Mesothelial cell of epicardium (in vitro differentiated cells): ENCODE results near the gene COX6B2. TPM values are rescaled to one million over a fixed set of nuclear protein-coding genes. Genes with fewer than 3 reads are reported as not detected.

ENCODE experiments used
- DNase-seq, 2 experiments: peaks; one replicate each; pipeline ENCODE4 v3.0.0; 2021; ENCODE audit warnings: low spot score in 2 of 2; ENCODE audit not compliant: unreplicated experiment in 2 of 2
- H3K27ac Mint-ChIP-seq: 2 replicates; pipeline ENCODE4 v1.8.0; 2021; ENCODE audit warnings: mixed read lengths
- H3K27me3 Mint-ChIP-seq: 2 replicates; pipeline ENCODE4 v1.8.0; 2021; ENCODE audit warnings: low read depth, mixed read lengths
- H3K36me3 Mint-ChIP-seq: 2 replicates; pipeline ENCODE4 v1.8.0; 2021; ENCODE audit warnings: mixed read lengths
- H3K4me1 Mint-ChIP-seq: 2 replicates; pipeline ENCODE4 v1.8.0; 2021; ENCODE audit warnings: mixed read lengths
- H3K4me3 Mint-ChIP-seq: 2 replicates; pipeline ENCODE4 v1.8.0; 2021; ENCODE audit warnings: mild to moderate bottlenecking, moderate library complexity, mixed read lengths
- H3K9me3 Mint-ChIP-seq: 2 replicates; pipeline ENCODE4 v1.8.0; 2021; ENCODE audit warnings: mixed read lengths
- total RNA-seq: library from RNA; stranded (reverse); gene quantifications from 3 replicates; pipeline ENCODE4 v1.2.1, GENCODE V29; 2021
- TF ChIP-seq, protein P1 (sequence below): fragments of 200-600 bp; sonication (generic); IDR thresholded peaks from one replicate; pipeline ENCODE4 v1.5.0; 2021; ENCODE audit warnings: antibody characterized with exemption; ENCODE audit not compliant: unreplicated experiment

COX6B2 gene
- total RNA-seq, 1 donor from 2014 or later, result 11.5 TPM

DNA sequence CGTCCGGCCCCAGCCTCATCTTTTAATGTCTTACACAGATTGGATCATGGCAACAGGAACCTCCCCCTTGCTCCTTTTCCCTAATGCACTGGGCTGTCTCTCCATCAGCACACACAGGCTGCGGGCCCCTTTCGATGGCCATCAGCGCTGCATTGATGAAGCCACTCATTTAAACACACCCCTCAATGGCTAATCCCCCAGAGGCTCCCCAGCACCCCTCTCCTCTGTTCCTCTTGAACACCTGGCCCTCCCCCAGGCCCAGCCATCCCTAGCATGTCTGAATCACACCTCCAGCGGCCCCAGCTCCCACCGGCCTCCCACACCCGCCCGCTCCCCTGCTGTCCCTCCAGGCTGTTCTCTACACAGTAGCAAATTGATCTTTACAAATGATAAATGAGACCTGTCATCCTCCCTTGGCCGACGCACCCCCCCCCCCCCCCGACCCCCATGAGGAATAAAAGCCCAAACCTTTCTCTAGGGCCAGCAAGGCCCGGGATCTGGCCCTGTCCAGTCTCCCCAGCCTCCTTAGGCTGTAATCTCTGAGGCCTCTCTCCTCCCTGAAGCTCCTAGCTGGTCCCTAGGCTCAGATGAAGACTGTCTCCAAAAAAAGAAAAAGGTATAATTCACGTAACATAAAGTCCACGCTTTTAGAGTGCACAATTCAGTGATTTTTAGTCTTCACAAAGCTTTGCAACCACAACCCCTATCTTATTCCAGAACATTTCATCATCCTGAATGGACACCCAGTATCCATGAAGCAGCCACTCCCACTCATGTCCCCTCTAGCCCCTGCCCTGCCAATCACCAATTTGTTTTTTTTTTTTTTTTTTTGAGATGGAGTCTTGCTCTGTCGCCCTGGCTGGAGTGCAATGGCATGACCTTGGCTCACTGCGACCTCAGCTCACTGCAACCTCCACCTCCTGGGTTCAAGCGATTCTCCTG lies 38.6 kb upstream of the COX6B2 start:
- peaks cover 15% of the 10 kb centered on the region for H3K36me3 Mint-ChIP-seq
- TF ChIP-seq, protein P1, sequence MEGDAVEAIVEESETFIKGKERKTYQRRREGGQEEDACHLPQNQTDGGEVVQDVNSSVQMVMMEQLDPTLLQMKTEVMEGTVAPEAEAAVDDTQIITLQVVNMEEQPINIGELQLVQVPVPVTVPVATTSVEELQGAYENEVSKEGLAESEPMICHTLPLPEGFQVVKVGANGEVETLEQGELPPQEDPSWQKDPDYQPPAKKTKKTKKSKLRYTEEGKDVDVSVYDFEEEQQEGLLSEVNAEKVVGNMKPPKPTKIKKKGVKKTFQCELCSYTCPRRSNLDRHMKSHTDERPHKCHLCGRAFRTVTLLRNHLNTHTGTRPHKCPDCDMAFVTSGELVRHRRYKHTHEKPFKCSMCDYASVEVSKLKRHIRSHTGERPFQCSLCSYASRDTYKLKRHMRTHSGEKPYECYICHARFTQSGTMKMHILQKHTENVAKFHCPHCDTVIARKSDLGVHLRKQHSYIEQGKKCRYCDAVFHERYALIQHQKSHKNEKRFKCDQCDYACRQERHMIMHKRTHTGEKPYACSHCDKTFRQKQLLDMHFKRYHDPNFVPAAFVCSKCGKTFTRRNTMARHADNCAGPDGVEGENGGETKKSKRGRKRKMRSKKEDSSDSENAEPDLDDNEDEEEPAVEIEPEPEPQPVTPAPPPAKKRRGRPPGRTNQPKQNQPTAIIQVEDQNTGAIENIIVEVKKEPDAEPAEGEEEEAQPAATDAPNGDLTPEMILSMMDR, result no peak
- H3K27ac Mint-ChIP-seq, result no peak overlapping the region
- no peaks in the 10 kb centered on the region for H3K9me3 Mint-ChIP-seq
- DNase-seq, result no peak
- H3K4me3 Mint-ChIP-seq, result no peak overlapping the region
- H3K27me3 Mint-ChIP-seq, result no peaks in the 10 kb centered on the region
- peaks cover 26% of the 10 kb centered on the region for H3K4me1 Mint-ChIP-seq

DNA sequence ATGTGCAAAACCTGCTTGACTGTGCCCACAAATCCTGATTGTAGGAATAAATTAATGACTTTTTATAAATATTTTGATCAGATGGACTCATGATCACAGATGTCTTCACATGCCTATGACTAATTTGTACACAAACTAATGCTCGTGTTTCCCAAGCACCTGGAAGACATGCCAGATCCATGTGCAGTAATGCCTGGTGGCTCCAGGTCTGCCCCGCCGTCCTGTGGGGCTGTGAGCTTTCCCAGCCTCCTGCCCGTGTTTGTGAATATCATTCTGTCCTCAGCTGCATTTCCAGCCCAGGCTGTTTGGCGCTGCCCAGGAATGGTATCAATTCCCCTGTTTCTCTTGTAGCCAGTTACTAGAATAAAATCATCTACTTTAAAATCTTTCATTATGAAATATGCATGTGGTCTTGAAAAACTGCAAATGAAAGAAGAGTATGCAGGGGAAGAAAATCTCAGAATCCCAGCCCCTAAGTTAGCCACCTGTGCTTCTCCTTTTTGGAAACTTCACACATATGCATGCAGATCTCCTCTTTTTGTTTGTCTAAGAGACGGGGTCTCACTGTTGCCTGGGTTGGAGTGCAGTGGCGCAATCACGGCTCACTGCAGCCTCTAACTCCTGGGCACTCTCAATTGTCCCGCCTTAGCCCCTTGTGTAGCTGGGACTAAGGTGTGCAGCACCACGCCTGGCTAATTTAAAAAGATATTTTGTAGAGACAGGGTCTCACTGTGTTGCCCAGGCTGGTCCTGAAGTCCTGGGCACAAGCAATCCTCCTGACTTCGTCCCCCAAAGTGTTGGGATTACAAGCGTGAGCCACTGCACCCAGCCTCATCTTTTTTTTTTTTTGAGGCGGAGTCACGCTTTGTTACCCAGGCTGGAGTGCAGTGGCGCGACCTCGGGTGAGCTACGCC lies 37.4 kb upstream of the COX6B2 start:
- DNase-seq, result no peak
- Mint-ChIP-seq H3K9me3 (no peaks in the 10 kb centered on the region), H3K27ac (no peak overlapping the region), H3K27me3 (no peaks in the 10 kb centered on the region), H3K4me1 (peaks cover 37% of the 10 kb centered on the region), H3K36me3 (peaks cover 14% of the 10 kb centered on the region), H3K4me3 (no peak overlapping the region)
- TF ChIP-seq, protein P1, result no peak

DNA sequence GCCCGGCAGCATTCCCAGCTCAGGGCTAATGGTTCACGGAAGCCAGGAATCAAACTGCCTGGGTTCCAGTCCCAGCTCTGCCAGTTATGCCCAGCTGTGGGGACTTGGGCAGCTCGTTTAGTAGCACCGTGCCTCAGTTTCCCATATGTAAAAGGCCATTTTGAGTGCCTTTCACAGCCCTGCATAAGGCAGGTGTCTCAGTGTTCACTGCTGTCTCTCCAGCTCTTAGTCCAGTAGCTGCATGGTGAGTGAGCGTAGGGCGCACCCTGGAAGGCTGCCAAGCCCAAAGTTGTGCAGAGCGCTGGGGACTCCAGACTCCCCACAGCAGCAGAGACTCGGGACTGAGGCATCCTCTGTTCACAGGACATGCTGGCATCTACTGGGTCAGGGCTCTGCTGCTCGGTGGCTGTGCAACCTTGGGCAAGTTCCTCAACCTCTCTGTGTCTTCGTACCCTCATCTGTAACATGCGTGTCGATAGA lies 36.7 kb upstream of the COX6B2 start:
- H3K9me3 Mint-ChIP-seq, result no peaks in the 10 kb centered on the region

DNA sequence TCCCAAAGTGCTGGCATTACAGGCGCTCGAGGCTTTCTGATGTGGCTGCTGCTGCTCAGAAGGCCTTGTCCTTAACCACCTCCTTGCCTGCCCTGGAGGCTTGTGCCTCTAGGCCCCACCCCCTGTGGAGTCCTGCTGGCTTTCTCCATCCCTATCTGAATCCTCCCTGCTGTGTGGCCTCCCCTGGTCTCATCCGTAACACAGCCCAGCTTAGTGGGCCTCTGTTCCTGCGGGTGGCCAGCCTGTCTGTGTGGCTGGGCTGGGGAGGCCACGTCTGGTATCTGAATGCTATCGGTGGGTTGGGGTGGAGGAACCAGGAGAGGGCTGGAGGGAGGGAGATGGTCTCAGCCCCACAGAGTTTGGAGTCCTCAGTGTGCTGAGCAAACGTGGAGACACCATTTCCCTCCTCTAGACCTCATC lies 36.0 kb upstream of the COX6B2 start:
- Mint-ChIP-seq H3K4me1 (peaks cover 47% of the 10 kb centered on the region), H3K9me3 (no peaks in the 10 kb centered on the region), H3K36me3 (peaks cover 20% of the 10 kb centered on the region), H3K27me3 (no peaks in the 10 kb centered on the region), H3K27ac (no peak overlapping the region), H3K4me3 (no peak overlapping the region)
- TF ChIP-seq, protein P1, result no peak
- DNase-seq, result no peak

More for the DNA sequence above, 36.7 kb upstream of the COX6B2 start:
- H3K27me3 Mint-ChIP-seq, result no peaks in the 10 kb centered on the region
- H3K27ac Mint-ChIP-seq, result no peak overlapping the region
- TF ChIP-seq, protein P1, result no peak
- peaks cover 20% of the 10 kb centered on the region for H3K36me3 Mint-ChIP-seq
- no peak overlapping the region for H3K4me3 Mint-ChIP-seq
- peaks cover 45% of the 10 kb centered on the region for H3K4me1 Mint-ChIP-seq
- no peak for DNase-seq
